Measurements from ENCODE around the gene CTNNA3.

CTNNA3 gene

DNA sequence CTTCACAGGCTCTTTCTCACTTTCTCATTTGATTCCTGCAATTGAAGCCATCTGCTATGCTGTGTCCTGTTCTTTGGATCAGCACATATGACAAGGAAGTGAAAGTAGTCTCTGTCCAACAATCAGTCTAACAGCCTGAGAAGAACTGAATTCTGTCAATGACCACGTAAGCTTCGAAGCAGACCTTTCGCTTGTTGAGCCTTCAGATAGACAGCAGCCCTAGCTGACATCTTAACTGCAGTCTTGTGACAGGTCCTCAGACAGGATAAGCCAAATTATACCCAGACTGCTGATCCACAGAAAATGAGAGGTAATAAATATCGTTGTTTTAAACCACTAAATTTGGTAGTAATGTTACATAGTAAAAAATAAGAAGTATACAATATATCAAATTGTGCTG, 1461.1 kb downstream of the CTNNA3 start:
- H3K27ac ChIP-seq (ENCODE audit: low read depth, low read length): no peak overlapping the region
- no peaks in the 10 kb centered on the region for H3K36me3 ChIP-seq (ENCODE audit: control insufficient read depth, insufficient read depth, low read length)
- H3K9ac ChIP-seq (ENCODE audit: low read length): no peak overlapping the region
- no peaks in the 10 kb centered on the region for H3K4me1 ChIP-seq (ENCODE audit: control insufficient read depth, insufficient read depth, low read length)
- no peak overlapping the region for H3K4me3 ChIP-seq (ENCODE audit: low read depth, low read length)
- H3K27me3 ChIP-seq (ENCODE audit: control insufficient read depth, insufficient read depth, low read length): no peaks in the 10 kb centered on the region
- H3K9me3 ChIP-seq (ENCODE audit: control insufficient read depth, insufficient read depth, low read depth, low read length): peaks cover 7% of the 10 kb centered on the region

DNA sequence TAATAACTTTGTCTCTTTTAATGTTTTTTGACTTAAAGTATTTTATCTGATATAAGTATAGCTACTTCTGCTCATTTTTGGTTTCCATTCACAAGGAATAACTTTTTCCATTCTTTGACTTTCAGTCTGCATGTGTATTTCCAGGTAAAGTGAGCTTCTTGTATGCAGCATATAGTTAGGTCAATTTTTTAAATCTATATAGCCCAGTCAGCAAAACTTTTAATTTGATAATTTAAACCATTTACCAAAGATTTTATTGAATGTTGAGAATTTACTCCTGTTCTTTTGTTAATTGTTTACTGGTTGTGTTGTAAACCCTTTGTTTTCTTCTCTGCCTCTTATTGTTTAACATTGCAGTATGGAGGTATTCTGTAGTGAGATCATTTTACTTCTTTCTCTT, 1467.1 kb downstream of the CTNNA3 start:
- H3K27ac ChIP-seq (ENCODE audit: low read depth, low read length): no peak overlapping the region

DNA sequence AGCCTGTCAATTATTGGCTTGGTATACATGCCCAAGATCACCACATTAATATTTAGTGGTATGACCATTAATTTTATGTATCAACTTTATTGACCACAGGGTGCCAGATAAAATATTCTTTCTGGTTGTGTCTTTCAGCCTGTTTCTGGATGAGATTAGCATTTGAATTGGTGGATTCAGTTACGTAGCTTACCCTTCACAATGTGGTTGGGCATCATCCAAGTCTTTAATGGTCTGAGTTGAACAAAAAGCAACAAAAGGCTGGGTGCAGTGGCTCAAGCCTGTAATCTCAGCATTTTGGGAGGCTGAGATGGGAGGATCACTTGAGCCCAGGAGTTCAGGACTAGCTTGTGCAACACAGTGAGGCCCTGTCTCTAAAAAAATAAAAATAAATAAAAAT, 1472.3 kb downstream of the CTNNA3 start:
- no peak overlapping the region for H3K9ac ChIP-seq (ENCODE audit: low read length)
- H3K4me1 ChIP-seq (ENCODE audit: control insufficient read depth, insufficient read depth, low read length): no peaks in the 10 kb centered on the region
- H3K4me3 ChIP-seq (ENCODE audit: low read depth, low read length): no peak overlapping the region
- H3K9me3 ChIP-seq (ENCODE audit: control insufficient read depth, insufficient read depth, low read depth, low read length): no peaks in the 10 kb centered on the region
- H3K27me3 ChIP-seq (ENCODE audit: control insufficient read depth, insufficient read depth, low read length): no peaks in the 10 kb centered on the region
- H3K27ac ChIP-seq (ENCODE audit: low read depth, low read length): no peak overlapping the region
- H3K36me3 ChIP-seq (ENCODE audit: control insufficient read depth, insufficient read depth, low read length): no peaks in the 10 kb centered on the region

More for the DNA sequence above, 1467.1 kb downstream of the CTNNA3 start:
- no peaks in the 10 kb centered on the region for H3K27me3 ChIP-seq (ENCODE audit: control insufficient read depth, insufficient read depth, low read length)
- H3K9ac ChIP-seq (ENCODE audit: low read length): no peak overlapping the region
- H3K9me3 ChIP-seq (ENCODE audit: control insufficient read depth, insufficient read depth, low read depth, low read length): peaks cover 10% of the 10 kb centered on the region
- no peaks in the 10 kb centered on the region for H3K36me3 ChIP-seq (ENCODE audit: control insufficient read depth, insufficient read depth, low read length)
- no peak overlapping the region for H3K4me3 ChIP-seq (ENCODE audit: low read depth, low read length)
- no peaks in the 10 kb centered on the region for H3K4me1 ChIP-seq (ENCODE audit: control insufficient read depth, insufficient read depth, low read length)

DNA sequence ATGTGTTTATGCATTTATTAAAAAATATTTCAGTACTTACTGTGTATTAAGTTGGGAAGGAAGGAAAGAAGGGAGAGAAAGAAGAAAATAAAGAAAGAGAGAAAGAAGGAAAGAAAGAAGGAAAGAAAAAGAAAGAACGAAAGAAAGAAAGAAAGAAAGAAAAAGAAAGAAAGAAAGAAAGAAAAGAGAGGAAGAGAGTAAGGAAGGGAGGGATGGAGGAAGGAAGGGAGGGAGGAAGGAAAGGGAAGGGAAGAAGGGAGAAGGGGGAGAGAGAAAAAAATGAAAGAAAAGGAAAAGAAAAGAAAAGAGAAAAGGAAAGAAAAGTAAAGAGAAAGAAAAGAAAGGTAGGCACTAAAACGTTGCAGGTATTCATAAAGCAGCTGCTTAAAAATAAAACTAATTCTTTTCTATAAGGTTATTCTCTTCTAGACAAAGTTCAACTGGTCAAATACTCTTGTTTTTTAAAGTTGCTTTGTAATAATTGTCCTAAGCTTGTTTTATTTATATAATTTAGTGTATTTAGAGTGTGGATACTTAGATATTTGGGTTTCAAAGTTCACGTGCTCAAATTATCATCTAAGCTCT, 1473.4 kb downstream of the CTNNA3 start:
- H3K4me1 ChIP-seq (ENCODE audit: control insufficient read depth, insufficient read depth, low read length): no peaks in the 10 kb centered on the region
- H3K27me3 ChIP-seq (ENCODE audit: control insufficient read depth, insufficient read depth, low read length): no peaks in the 10 kb centered on the region
- no peak overlapping the region for H3K27ac ChIP-seq (ENCODE audit: low read depth, low read length)
- no peaks in the 10 kb centered on the region for H3K9me3 ChIP-seq (ENCODE audit: control insufficient read depth, insufficient read depth, low read depth, low read length)
- no peaks in the 10 kb centered on the region for H3K36me3 ChIP-seq (ENCODE audit: control insufficient read depth, insufficient read depth, low read length)
- H3K4me3 ChIP-seq (ENCODE audit: low read depth, low read length): no peak overlapping the region
- H3K9ac ChIP-seq (ENCODE audit: low read length): no peak overlapping the region

DNA sequence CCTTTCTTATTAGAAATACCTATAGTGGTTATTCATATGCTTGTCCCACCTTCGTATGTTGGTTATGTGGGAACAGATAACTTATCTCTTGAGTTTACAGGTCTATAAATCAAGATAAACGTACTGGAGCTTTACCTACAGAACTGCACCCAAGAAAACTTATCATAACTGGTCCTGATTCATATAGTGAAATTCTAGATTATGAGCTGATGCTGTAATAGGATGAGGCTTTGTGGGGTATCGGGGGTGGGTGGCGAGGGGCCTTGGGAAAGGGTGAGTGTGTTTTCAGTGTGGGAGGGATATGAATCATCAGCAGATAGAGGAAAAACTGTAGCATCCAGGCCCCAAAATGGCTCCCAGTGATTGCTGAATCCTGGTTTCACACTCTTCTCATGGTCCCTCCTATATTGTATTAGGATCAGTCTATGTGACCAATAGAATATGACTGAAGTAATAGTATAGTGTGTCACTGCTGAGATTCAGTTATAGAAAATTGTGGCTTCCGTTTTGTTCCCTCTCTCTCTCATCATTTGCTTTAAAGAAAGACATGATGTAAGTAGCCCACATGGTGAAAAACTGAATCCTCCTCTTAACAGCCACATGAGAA, 1476.9 kb downstream of the CTNNA3 start:
- no peaks in the 10 kb centered on the region for H3K4me1 ChIP-seq (ENCODE audit: control insufficient read depth, insufficient read depth, low read length)
- no peaks in the 10 kb centered on the region for H3K9me3 ChIP-seq (ENCODE audit: control insufficient read depth, insufficient read depth, low read depth, low read length)
- no peaks in the 10 kb centered on the region for H3K36me3 ChIP-seq (ENCODE audit: control insufficient read depth, insufficient read depth, low read length)
- H3K27me3 ChIP-seq (ENCODE audit: control insufficient read depth, insufficient read depth, low read length): no peaks in the 10 kb centered on the region
- no peak overlapping the region for H3K4me3 ChIP-seq (ENCODE audit: low read depth, low read length)
- H3K9ac ChIP-seq (ENCODE audit: low read length): no peak overlapping the region
- no peak overlapping the region for H3K27ac ChIP-seq (ENCODE audit: low read depth, low read length)

DNA sequence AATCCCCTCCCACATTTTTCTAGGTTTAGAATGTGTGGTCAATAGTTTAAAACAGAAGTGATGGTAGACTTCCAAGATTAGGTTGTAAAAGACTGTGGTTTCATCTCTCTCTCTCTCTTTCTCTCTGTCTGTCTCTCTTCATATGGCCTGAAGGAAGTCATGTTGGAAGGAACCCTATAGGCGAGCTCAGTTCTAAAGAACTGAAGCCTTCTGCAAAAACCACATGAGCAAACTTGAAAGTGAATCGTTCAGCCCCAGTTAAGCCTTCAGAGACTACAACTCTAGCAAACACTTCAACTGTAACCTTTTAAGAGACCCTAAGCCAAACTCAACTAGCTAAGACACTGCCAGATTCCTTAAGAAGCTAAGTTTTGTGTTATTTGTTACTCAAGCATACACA, 1477.7 kb downstream of the CTNNA3 start:
- no peaks in the 10 kb centered on the region for H3K9me3 ChIP-seq (ENCODE audit: control insufficient read depth, insufficient read depth, low read depth, low read length)
- no peak overlapping the region for H3K9ac ChIP-seq (ENCODE audit: low read length)
- no peaks in the 10 kb centered on the region for H3K4me1 ChIP-seq (ENCODE audit: control insufficient read depth, insufficient read depth, low read length)
- H3K36me3 ChIP-seq (ENCODE audit: control insufficient read depth, insufficient read depth, low read length): no peaks in the 10 kb centered on the region
- no peak overlapping the region for H3K27ac ChIP-seq (ENCODE audit: low read depth, low read length)
- H3K27me3 ChIP-seq (ENCODE audit: control insufficient read depth, insufficient read depth, low read length): no peaks in the 10 kb centered on the region
- H3K4me3 ChIP-seq (ENCODE audit: low read depth, low read length): no peak overlapping the region

DNA sequence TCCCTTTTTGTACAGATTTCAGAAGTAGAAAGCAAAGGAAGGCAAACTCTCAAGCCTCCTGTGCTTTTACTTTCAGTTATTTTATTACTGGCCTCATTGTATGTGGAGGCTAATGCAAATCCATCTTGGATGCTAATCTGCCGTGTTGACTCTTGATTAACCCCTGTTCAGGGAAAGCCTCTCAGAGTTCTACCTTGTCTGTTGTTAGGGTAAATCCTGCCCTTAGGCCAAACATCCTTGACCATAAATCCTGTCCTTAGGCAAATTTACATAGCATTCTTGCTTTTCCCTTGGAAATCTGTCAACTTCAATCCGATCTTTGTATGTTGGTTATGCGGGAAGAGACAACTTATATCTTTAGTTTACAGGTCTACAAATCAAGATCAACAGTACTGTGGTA, 1480.1 kb downstream of the CTNNA3 start:
- Histone ChIP-seq H3K27me3 (ENCODE audit: control insufficient read depth, insufficient read depth, low read length) (no peaks in the 10 kb centered on the region), H3K4me1 (ENCODE audit: control insufficient read depth, insufficient read depth, low read length) (no peaks in the 10 kb centered on the region), H3K9ac (ENCODE audit: low read length) (no peak overlapping the region), H3K4me3 (ENCODE audit: low read depth, low read length) (no peak overlapping the region), H3K9me3 (ENCODE audit: control insufficient read depth, insufficient read depth, low read depth, low read length) (no peaks in the 10 kb centered on the region), H3K27ac (ENCODE audit: low read depth, low read length) (no peak overlapping the region), H3K36me3 (ENCODE audit: control insufficient read depth, insufficient read depth, low read length) (no peaks in the 10 kb centered on the region)

DNA sequence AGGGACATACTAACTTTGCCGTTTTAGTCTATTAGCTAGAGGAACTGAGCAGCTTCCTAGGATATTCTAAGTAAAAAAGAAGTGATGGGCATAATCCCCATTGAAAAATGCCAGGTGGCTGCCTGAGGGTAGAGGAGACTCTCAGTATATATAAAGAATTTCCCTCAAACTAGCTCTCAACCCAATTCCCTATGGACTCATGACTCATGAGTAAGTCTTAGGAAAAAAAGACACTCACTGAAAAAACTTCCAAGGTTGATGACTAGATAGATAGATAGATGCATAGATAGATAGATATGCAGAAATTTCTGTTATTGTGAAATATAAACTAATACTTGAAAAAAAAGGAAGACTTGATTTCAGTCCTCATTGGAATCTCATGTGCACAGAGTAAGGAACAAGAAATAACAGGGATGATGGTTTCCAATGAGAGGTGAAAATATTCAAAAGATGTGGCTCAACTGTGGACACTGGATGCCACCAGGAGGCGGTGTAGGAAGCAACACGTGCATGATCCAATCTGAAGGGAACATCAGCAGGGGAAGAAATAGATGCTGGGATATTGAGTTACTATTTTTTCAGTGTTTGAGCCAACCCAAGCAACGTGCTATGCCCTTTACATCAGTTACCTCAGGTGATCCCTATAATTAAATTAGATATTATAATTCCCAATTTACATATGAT, 1481.1 kb downstream of the CTNNA3 start:
- Histone ChIP-seq H3K9ac (ENCODE audit: low read length) (no peak overlapping the region), H3K36me3 (ENCODE audit: control insufficient read depth, insufficient read depth, low read length) (no peaks in the 10 kb centered on the region), H3K4me1 (ENCODE audit: control insufficient read depth, insufficient read depth, low read length) (no peaks in the 10 kb centered on the region), H3K4me3 (ENCODE audit: low read depth, low read length) (no peak overlapping the region), H3K27me3 (ENCODE audit: control insufficient read depth, insufficient read depth, low read length) (no peaks in the 10 kb centered on the region), H3K27ac (ENCODE audit: low read depth, low read length) (no peak overlapping the region), H3K9me3 (ENCODE audit: control insufficient read depth, insufficient read depth, low read depth, low read length) (no peaks in the 10 kb centered on the region)

DNA sequence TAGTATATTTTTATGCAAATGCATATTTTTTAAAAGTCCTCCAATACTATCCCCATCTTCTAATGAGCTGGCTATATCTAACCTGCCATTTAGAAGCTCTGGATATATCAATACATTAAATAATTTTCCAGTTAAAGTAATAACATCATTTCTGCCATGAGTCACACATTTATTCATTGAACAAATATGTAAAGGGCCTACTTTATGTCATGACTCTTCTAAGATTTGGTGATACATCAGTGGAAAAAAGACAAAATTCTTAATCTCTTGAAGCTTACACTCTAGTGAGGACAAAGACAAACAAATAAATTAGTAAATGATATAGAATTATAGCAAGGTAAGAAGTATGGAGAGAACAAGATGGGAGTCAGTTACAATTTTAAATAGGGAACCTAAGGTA, 1487.0 kb downstream of the CTNNA3 start:
- Histone ChIP-seq H3K9me3 (ENCODE audit: control insufficient read depth, insufficient read depth, low read depth, low read length) (no peaks in the 10 kb centered on the region), H3K9ac (ENCODE audit: low read length) (no peak overlapping the region), H3K36me3 (ENCODE audit: control insufficient read depth, insufficient read depth, low read length) (no peaks in the 10 kb centered on the region), H3K27ac (ENCODE audit: low read depth, low read length) (no peak overlapping the region), H3K4me1 (ENCODE audit: control insufficient read depth, insufficient read depth, low read length) (no peaks in the 10 kb centered on the region), H3K27me3 (ENCODE audit: control insufficient read depth, insufficient read depth, low read length) (no peaks in the 10 kb centered on the region), H3K4me3 (ENCODE audit: low read depth, low read length) (no peak overlapping the region)

DNA sequence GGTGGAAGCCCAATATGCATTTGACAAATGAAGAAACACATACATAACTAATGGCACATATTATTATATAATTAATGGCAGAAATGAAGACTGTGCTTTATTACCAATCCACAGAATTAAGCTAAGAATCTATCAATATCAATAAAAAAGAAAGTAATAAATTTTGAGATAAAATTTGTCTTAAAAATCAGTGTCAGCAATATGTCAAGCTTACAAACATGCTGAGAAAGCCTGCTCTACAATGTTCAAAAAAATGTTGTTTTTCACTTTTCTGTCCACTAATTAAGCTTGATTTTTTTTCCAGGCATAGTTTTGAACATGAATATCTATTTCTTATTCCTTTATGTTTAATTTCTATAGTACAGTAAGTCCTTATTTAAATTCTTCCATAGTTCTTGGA, 1491.2 kb downstream of the CTNNA3 start:
- Histone ChIP-seq H3K4me1 (ENCODE audit: control insufficient read depth, insufficient read depth, low read length) (no peaks in the 10 kb centered on the region), H3K27me3 (ENCODE audit: control insufficient read depth, insufficient read depth, low read length) (no peaks in the 10 kb centered on the region), H3K4me3 (ENCODE audit: low read depth, low read length) (no peak overlapping the region), H3K9me3 (ENCODE audit: control insufficient read depth, insufficient read depth, low read depth, low read length) (no peaks in the 10 kb centered on the region), H3K27ac (ENCODE audit: low read depth, low read length) (no peak overlapping the region), H3K9ac (ENCODE audit: low read length) (no peak overlapping the region), H3K36me3 (ENCODE audit: control insufficient read depth, insufficient read depth, low read length) (no peaks in the 10 kb centered on the region)

DNA sequence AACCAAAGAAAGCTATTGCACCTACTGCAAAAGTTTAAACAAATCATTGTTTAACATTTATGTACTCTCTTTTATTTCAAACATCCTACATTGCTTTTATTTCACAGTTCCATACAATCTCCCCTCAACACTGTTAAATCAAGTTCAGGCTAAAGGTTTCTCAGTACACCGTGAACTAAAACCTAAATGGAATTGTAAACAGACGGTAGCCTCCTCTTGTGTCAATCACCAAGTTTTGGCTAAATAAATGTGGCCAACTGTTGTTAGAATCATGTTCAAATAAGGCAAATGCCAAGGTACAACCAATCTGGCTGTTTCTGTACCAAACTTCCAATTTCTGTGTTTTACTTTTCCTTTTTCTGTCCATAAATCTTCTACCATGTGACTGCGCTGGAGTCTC, 1493.9 kb downstream of the CTNNA3 start:
- no peak overlapping the region for H3K4me3 ChIP-seq (ENCODE audit: low read depth, low read length)
- no peaks in the 10 kb centered on the region for H3K27me3 ChIP-seq (ENCODE audit: control insufficient read depth, insufficient read depth, low read length)
- no peak overlapping the region for H3K9ac ChIP-seq (ENCODE audit: low read length)
- no peak overlapping the region for H3K27ac ChIP-seq (ENCODE audit: low read depth, low read length)
- no peaks in the 10 kb centered on the region for H3K36me3 ChIP-seq (ENCODE audit: control insufficient read depth, insufficient read depth, low read length)
- no peaks in the 10 kb centered on the region for H3K4me1 ChIP-seq (ENCODE audit: control insufficient read depth, insufficient read depth, low read length)
- H3K9me3 ChIP-seq (ENCODE audit: control insufficient read depth, insufficient read depth, low read depth, low read length): no peaks in the 10 kb centered on the region

Data from HUES6 (cell line).